ENCODE measurements around the gene NXT1.

DNA sequence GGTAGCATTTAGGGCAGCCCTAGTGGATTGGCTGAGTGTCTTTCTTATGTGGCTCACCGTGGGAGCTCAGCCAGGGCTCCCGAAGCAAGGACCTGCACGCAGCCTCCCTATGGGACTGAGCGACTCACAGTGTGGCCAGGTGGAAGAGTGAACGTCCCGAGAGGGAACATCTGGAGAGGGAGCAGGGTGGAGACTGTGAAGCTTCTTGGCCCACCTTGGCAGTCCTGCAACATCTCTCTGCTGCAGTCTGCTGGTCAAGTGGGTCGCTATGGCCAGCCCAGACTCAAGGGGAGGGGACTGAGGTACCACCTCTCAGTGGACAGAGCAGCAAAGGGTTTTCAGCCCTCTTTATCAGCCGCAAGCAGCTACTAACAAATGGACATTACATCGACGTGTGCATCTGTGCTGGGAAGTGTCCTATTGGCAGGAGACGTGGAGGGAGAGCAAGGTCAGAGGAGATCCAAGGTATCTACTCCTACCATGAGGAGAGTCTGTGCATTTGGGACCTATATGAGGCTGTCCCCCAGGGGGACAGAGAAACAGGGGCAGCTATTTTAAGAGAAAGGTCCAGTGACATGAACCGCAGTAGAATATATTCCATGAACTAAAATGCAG, 49.0 kb upstream of the NXT1 start:
- TF ChIP-seq, protein P1, sequence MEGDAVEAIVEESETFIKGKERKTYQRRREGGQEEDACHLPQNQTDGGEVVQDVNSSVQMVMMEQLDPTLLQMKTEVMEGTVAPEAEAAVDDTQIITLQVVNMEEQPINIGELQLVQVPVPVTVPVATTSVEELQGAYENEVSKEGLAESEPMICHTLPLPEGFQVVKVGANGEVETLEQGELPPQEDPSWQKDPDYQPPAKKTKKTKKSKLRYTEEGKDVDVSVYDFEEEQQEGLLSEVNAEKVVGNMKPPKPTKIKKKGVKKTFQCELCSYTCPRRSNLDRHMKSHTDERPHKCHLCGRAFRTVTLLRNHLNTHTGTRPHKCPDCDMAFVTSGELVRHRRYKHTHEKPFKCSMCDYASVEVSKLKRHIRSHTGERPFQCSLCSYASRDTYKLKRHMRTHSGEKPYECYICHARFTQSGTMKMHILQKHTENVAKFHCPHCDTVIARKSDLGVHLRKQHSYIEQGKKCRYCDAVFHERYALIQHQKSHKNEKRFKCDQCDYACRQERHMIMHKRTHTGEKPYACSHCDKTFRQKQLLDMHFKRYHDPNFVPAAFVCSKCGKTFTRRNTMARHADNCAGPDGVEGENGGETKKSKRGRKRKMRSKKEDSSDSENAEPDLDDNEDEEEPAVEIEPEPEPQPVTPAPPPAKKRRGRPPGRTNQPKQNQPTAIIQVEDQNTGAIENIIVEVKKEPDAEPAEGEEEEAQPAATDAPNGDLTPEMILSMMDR (IDR thresholded peaks at IDR 0.05): no peak
- TF ChIP-seq POLR2A (IDR thresholded peaks at IDR 0.05): no peak

All from heart left ventricle (tissue), 13 donors.